HCT116 (cell line): ENCODE results near the gene SPDL1.

Experiments used
- CTCF ChIP-seq, 3 experiments: fragments of 200-600 bp in 1 of 3; sonication (generic) in 1 of 3; IDR thresholded peaks in 2 of 3; conservative IDR thresholded peaks in 1 of 3; 2 replicates each; pipeline ENCODE4 v1.5.1; 2012 to 2017; ENCODE audit warnings: low read depth in 2 of 3, low read length in 2 of 3, antibody characterized with exemption in 1 of 3, borderline replicate concordance in 1 of 3, control low read depth in 1 of 3, mild to moderate bottlenecking in 1 of 3, mixed read lengths in 1 of 3, mixed run types in 1 of 3, moderate library complexity in 1 of 3; ENCODE audit not compliant: insufficient read depth in 1 of 3
- JUND ChIP-seq: IDR thresholded peaks from 2 replicates; pipeline ENCODE4 v1.6.1; 2012
- POLR2A ChIP-seq: IDR thresholded peaks from 2 replicates; pipeline ENCODE4 v1.7.0; 2011; ENCODE audit warnings: borderline replicate concordance; ENCODE audit not compliant: insufficient read depth, insufficient read length; ENCODE audit errors: extremely low read depth

GRCh38 chr5:169653091-169653490 lies 69.5 kb downstream of the SPDL1 start:
- TF ChIP-seq CTCF (IDR thresholded peaks at IDR 0.05 in 2 of 3, conservative IDR thresholded peaks at IDR 0.05 in 1 of 3; ENCODE audit: borderline replicate concordance in 1 of 3, insufficient read depth in 1 of 3, low read depth in 2 of 3, low read length in 2 of 3) (no peak), JUND (no peak), POLR2A (no peak)
